NCI-H2107 treated with DMSO at 0.1 percent for 48 hours (cell line): ENCODE data around the gene LRP1.

Experiments
- DNase-seq: peaks from one replicate; lab custom pipeline; 2025; ENCODE audit not compliant: unreplicated experiment; lab: John Stamatoyannopoulos, UW

LRP1 gene

DNA sequence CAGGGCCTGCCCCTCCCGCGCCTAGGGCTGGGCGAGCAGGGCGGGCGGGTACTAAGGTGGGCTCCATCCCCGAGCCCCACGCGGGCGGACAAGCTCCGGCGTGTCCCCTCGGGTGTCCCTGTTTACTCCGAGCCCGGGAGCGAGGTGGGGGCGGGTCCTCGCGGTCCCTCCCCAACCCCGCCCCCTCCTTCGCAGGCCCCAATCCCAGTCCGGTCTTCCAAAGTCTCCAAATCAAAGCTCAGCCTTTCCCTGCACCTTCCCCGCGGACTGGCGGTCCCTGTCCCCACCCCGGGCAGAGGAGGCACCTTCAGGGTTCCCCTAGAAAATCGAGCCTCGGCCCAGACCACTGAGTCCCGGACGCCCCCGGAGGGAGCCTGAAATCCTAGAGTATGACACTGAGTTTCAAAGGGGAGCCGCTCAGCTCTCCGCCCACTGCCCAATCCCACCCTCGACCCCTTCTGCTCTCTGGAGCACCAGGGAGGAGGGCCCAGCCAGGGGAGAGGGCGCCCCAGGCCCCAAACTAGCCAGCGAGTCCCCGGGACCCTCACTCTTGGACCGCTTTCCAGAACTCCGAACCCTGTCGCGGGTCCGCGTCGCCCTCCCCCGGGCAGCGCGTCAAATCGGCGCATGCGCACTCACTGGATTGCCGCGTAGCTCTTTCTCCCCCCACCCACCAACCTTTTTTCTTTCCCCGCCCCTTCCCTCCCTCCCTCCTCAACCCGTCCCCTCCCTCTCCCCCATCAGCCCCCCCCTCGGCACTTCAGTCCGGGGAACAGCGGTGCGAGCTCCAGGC is at the start of gene LRP1:
Gene LRP1, plus strand, starts transcription at position 758 of the 793 bp plus-strand sequence. CDS start 482 bp downstream, outside the sequence.
- peak; percentile 69 for DNase-seq

DNA sequence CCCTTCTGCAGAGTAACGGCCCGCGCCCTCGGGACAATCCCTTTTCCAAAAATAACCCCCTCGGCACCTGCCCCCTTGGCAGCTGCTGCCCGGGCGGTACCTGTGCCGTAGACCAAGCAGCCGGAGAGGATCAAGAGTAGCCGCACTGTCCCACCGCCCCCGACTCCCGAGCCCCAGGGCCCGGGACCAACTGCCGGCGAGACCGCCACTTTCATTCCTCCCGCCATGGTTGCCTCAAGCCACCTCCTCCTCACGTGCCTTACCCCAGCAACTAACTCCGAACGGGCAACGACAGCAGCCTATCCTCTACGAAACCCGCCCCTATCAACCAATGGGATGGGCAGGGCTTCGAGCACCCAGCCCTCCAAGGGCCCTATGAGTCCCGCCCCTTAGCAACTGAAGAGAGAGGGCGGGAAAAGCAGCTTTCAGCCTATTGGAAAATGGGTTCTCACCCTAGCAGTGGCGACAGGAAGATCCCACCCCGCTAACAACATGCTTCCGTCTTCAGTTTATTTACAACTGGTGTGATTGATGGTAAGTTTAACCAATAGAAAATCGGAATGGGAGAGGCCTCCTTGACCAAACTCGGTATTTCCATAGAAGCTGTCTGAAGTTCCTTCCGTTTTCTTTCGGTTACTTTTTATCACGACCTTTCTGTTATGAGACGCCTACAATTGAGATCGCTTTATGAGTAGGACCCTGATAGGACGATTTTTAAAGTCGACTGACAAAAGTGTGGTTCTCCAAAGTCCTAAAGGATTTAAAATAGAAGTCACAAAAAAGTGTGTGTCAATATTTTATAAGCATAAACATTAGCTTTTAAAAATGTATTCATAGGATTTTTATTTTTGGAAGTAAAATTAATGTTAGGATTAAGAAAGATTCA is 49.5 kb upstream of the LRP1 start, which contains the start of gene NEMP1:
Gene NEMP1, minus strand, starts transcription at position 273 of the 886 bp plus-strand sequence. Its CDS starts 46 bp downstream, at position 227.
- DNase-seq = peak; percentile 100

DNA sequence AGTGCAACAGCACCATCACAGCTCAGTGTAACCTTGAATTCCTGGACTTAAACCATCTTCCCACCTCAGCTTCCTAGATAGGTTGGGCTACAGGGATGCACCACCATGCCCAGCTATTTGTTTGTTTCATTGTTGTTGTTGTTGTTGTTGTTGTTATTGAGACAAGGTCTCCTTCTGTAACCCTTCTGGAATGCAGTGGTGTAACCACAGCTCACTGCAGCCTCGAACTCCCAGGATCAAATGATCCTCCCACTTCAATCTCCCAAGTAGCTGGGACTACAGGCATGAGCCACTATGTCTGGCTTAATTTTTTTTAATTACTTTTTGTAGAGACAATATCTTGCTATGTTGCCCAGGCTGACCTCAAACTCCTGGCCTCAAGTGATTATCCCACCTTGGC is 48.5 kb upstream of the LRP1 start:
- no peak for DNase-seq

- DNase-seq = no peak
These were observed 47.4 kb upstream of the LRP1 start for GRCh38 chr12:57080855-57081254.

- DNase-seq = no peak
These were observed 42.2 kb upstream of the LRP1 start for GRCh38 chr12:57085999-57086492.

- peak; percentile 44 for DNase-seq
These were observed 41.7 kb upstream of the LRP1 start for GRCh38 chr12:57086493-57087009.

- no peak for DNase-seq
These were observed 41.1 kb upstream of the LRP1 start for GRCh38 chr12:57087010-57087690.

DNA sequence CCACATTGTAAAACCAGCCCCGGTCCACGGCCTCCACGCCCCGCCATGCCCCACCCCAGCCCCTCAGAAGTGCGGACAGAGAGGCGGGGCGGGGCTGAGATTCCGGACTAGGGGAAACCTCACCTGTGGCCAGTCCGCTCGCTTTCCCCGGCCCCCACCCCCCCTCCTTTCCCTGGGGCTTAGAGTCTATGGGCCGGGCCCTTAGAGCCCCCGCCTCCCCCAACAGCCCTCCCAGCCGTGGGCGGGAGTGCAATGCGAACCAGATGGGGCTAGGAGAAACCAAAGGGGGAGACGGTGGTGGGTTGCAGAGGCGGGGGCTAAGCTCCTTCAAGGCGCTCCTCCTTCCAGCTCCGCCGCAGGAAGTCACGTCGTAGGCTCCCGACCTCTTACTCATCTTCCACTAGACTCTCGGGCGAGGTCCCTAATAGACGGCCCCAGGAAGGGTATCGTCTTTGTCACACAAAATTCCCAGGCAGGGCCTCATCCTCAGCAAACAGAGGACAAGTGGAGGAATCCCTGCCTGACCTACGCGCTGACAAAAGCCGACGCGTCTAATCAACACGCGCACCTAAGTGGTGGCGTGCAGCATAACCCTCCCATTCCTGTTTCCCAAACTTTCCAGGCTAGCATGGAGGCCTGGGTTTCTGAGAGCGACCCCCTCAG is 40.5 kb upstream of the LRP1 start:
- DNase-seq = no peak

DNA sequence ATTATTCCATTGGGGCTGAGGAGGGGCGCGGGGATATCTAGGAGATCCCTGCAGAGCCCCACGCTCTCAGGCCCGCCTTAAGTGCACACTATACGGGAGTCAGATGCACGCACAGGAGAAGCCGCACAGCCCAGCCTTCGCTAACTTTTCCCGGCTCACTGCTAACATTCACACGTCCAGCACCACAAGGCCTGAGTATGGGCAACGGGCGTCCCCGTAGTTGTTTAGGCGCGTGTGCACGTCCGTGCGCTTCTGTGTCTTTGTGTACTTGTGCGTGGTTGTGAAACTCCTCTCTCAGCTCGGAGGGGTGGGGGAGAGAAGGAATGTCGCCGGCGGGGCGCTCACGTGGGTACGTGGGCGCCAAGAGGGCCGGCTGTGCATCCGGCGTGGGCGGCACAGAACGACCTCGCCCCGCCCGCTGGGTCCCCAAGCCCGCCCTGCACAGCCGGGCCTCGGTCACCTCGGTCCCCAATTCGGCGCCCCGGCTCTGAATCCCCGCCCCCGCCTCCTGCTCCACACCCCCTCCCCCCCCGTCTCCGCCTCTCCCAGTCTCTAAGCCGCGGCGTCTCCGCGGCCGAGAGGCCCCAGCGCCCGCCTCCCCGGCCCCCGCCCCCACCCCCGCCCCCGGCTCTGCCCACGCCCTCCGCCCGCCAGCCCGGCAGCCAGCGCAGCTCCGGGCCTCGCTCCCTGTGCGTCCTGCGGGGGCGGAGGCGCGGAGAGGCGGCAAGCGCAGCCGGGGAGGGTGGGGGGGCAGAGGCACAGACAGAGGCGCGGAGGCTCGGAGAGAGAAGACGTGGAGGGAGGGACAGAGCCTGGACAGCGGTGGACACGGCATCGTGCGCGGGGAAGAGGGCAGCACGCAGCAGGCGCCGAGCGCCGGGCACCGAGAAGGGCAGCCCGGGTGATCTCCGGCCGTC is 39.7 kb upstream of the LRP1 start, which contains the start of gene NAB2:
Gene NAB2, plus strand, starts transcription at position 761 of the 917 bp plus-strand sequence. CDS start 158 bp downstream, outside the sequence.
- DNase-seq = peak; percentile 25

GRCh38 chr12:57089271-57090245 is 38.7 kb upstream of the LRP1 start:
- no peak for DNase-seq

GRCh38 chr12:57090490-57090889 is 37.8 kb upstream of the LRP1 start:
- no peak for DNase-seq

DNA sequence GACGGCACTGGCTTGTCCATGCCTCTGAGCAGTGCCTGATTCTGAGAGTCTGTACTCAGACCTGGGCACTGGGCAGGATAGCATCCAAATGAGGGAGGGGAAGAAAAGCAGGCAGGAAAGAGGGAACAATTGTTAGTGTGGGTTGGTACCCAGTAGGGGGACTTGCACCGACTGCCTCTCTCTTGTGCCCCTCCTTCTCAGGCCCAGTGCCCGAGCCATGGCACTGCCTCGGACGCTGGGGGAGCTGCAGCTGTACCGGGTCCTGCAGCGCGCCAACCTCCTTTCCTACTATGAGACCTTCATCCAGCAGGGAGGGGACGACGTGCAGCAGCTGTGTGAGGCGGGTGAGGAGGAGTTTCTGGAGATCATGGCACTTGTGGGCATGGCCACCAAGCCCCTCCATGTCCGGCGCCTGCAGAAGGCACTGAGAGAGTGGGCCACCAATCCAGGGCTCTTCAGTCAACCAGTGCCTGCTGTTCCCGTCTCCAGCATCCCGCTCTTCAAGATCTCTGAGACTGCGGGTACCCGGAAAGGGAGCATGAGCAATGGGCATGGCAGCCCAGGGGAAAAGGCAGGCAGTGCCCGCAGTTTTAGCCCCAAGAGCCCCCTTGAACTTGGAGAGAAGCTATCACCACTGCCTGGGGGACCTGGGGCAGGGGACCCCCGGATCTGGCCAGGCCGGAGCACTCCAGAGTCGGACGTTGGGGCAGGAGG is 37.2 kb upstream of the LRP1 start:
- DNase-seq = no peak

- DNase-seq = no peak
These were observed 36.4 kb upstream of the LRP1 start for GRCh38 chr12:57091638-57092528.

DNA sequence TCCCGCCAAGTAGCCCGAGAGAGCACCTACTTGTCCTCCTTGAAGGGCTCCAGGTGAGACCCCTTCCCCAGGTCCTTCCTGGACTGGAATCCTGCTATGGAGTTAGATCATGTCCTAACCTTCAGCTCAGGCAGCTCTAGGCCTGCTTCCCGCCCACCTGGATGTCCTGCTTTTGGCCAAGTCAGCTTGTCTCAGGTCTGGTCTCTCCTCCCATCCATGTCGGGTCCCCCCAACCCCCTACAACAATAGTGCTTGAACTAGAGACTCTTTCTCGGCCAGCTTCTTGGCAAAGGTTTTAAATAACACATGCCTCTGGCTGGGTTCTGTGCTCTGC is 35.8 kb upstream of the LRP1 start:
- DNase-seq = no peak

GRCh38 chr12:57092876-57093414 is 35.3 kb upstream of the LRP1 start:
- no peak for DNase-seq
